CD4-positive, alpha-beta T cell treated with Interleukin-17A for 1 hour (primary cell): Measurements from ENCODE around the gene SARDH.
"Not testable (repeated sequence)": the region's sequence is repeated elsewhere in the genome, so short reads cannot be mapped to it uniquely, and the experiment has no call there.

Experiments
- DNase-seq: peaks from one replicate; pipeline ENCODE4 v3.0.0-alpha.2; 2020

Gene SARDH

GRCh38 chr9:133759146-133759900, 21.2 kb upstream of the SARDH start:
- no peak for DNase-seq

- no peak for DNase-seq
Measured at GRCh38 chr9:133758228-133758627, 20.1 kb upstream of the SARDH start.

- no peak for DNase-seq
Measured at GRCh38 chr9:133754688-133755227, 16.6 kb upstream of the SARDH start.

GRCh38 chr9:133754187-133754586, 16.0 kb upstream of the SARDH start:
- DNase-seq: no peak

GRCh38 chr9:133752739-133753446, 14.7 kb upstream of the SARDH start:
- DNase-seq: no peak

- no peak for DNase-seq
Measured at GRCh38 chr9:133750982-133751649, 13.0 kb upstream of the SARDH start.

- no peak for DNase-seq
Measured at GRCh38 chr9:133747309-133747708, 9.2 kb upstream of the SARDH start.

GRCh38 chr9:133744528-133744927, 6.4 kb upstream of the SARDH start:
- DNase-seq: not testable (repeated sequence)

- DNase-seq: peak; percentile 71
Measured at GRCh38 chr9:133742849-133743444, 4.8 kb upstream of the SARDH start.

- DNase-seq: no peak
Measured at GRCh38 chr9:133742251-133742650, 4.1 kb upstream of the SARDH start.

- DNase-seq: no peak
Measured at GRCh38 chr9:133741716-133742115, 3.6 kb upstream of the SARDH start.

GRCh38 chr9:133740911-133741310, 2.8 kb upstream of the SARDH start:
- DNase-seq: no peak

GRCh38 chr9:133739408-133740280, 1.5 kb upstream of the SARDH start:
- DNase-seq: no peak

- no peak for DNase-seq
Measured at GRCh38 chr9:133738640-133739225, 581 bp upstream of the SARDH start.

- DNase-seq: no peak
Measured at GRCh38 chr9:133737071-133737773, 930 bp downstream of the SARDH start.

GRCh38 chr9:133735931-133736330, 2.2 kb downstream of the SARDH start:
- DNase-seq: no peak

- DNase-seq: no peak
Measured at GRCh38 chr9:133735415-133735775, 2.8 kb downstream of the SARDH start.

- DNase-seq: no peak
Measured at GRCh38 chr9:133734590-133735414, 3.4 kb downstream of the SARDH start.

GRCh38 chr9:133733796-133734533, 4.2 kb downstream of the SARDH start:
- no peak for DNase-seq

GRCh38 chr9:133733421-133733795, 4.7 kb downstream of the SARDH start:
- no peak for DNase-seq
